A549 (cell line): ENCODE data around the gene PALLD.

Experiments used
- CHD2 ChIP-seq: fragments of 150-350 bp; IDR thresholded peaks from 2 replicates; pipeline ENCODE4 v1.6.1; 2014; ENCODE audit warnings: low read length; ENCODE audit not compliant: partially characterized antibody
- CTCF ChIP-seq: fragments of >200 bp; sonication (Bioruptor Twin); formaldehyde crosslinking; IDR thresholded peaks from 3 replicates; pipeline ENCODE4 v1.5.1; 2016
- KDM1A ChIP-seq: fragments of 200-600 bp; sonication (generic); IDR thresholded peaks from 2 replicates; pipeline ENCODE4 v1.6.1; 2016; ENCODE audit warnings: low read depth, mild to moderate bottlenecking
- POLR2A ChIP-seq: IDR thresholded peaks from 2 replicates; pipeline ENCODE4 v1.6.1; 2012; ENCODE audit warnings: mild to moderate bottlenecking, low read length
- REST ChIP-seq: fragments of 200-600 bp; sonication (generic); IDR thresholded peaks from 2 replicates; pipeline ENCODE4 v1.6.1; 2016; ENCODE audit warnings: antibody characterized with exemption, mild to moderate bottlenecking, moderate library complexity
- USF2 ChIP-seq: fragments of 450-650 bp; IDR thresholded peaks from 2 replicates; pipeline ENCODE4 v1.6.1; 2014; ENCODE audit warnings: antibody characterized with exemption

- TF ChIP-seq POLR2A (no peak), CTCF (no peak), KDM1A (no peak), CHD2 (no peak), REST (no peak), USF2 (no peak)
Observed at GRCh38 chr4:168509786-168510185, 12.9 kb downstream of the PALLD start.
